Suprapubic skin (tissue), 4 donors: ENCODE measurements around the gene PPP1R15B. TPM values are rescaled to one million over a fixed set of nuclear protein-coding genes. Genes with fewer than 3 reads are reported as not detected.

Experiments used
- DNase-seq, 2 donors: peaks; one replicate each; pipeline ENCODE4 v3.0.0-alpha.2; 2019; ENCODE audit warnings: low spot score in 2 of 2
- H3K27ac ChIP-seq: fragments of 200-600 bp; sonication (generic); one replicate; pipeline ENCODE4 v1.5.1; 2019
- H3K27me3 ChIP-seq: fragments of 200-600 bp; sonication (generic); one replicate; pipeline ENCODE4 v1.5.1; 2019
- H3K36me3 ChIP-seq: fragments of 200-600 bp; sonication (generic); one replicate; pipeline ENCODE4 v1.5.1; 2019
- H3K4me1 ChIP-seq: fragments of 200-600 bp; sonication (generic); one replicate; pipeline ENCODE4 v1.5.1; 2019
- H3K4me3 ChIP-seq: fragments of 200-600 bp; sonication (generic); one replicate; pipeline ENCODE4 v1.5.1; 2019; ENCODE audit warnings: mild to moderate bottlenecking
- H3K9me3 ChIP-seq: fragments of 200-600 bp; sonication (generic); one replicate; pipeline ENCODE4 v1.5.1; 2019
- EP300 ChIP-seq: sonication (generic); formaldehyde crosslinking; IDR thresholded peaks from one replicate; pipeline ENCODE4 v1.6.1; 2017; ENCODE audit warnings: antibody characterized with exemption
- POLR2A ChIP-seq, 2 donors: fragments of 450-650 bp; IDR thresholded peaks; one replicate each; pipeline ENCODE4 v1.6.1; 2017; ENCODE audit warnings: antibody characterized with exemption in 2 of 2, mild to moderate bottlenecking in 2 of 2, moderate library complexity in 2 of 2
- POLR2AphosphoS5 ChIP-seq, 3 donors: sonication (generic); formaldehyde crosslinking; IDR thresholded peaks; one replicate each; pipeline ENCODE4 v1.6.1; 2017; ENCODE audit warnings: antibody characterized with exemption in 3 of 3
- WGBS: methylation state at CpG from one replicate; pipeline ENCODE4 v1.1.5; 2018; 5-methylcytosine and 5-hydroxymethylcytosine counted together
- total RNA-seq, 4 donors: library from RNA; depleted of rRNA; stranded (reverse); fragments of >200 nt; gene quantifications; one replicate each; pipeline ENCODE4 v1.1.0, GENCODE V29; 2016
- TF ChIP-seq, protein P1 (sequence below), 2 donors: fragments of 200-600 bp in 1 of 2; fragments of 450-650 bp in 1 of 2; sonication (generic) in 1 of 2; IDR thresholded peaks; one replicate each; pipeline ENCODE4 v1.5.1; 2016 to 2019; ENCODE audit warnings: antibody characterized with exemption in 2 of 2, mild to moderate bottlenecking in 1 of 2, moderate library complexity in 1 of 2

Gene PPP1R15B
- total RNA-seq, 4 donors from 2014 or later, result 51.2 to 66.4 (median 56.7) TPM

DNA sequence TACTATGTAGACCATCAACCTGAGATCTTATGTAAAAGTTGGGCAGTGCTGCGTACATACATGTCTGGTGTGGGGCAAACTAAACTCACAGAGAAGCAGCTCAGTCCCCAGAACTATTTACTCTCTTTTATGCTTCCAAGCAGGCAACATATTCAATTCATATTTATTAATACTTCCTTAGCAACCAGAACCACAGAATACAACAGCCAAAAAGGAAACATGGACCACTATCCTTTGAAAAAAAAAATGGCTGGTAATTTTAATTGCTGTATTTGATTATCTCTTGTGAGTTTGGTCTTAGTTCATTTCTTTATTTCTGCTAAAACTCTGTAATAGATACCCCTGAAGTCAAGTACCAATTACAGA is 1.5 kb upstream of the PPP1R15B start:
- TF ChIP-seq, protein P1, sequence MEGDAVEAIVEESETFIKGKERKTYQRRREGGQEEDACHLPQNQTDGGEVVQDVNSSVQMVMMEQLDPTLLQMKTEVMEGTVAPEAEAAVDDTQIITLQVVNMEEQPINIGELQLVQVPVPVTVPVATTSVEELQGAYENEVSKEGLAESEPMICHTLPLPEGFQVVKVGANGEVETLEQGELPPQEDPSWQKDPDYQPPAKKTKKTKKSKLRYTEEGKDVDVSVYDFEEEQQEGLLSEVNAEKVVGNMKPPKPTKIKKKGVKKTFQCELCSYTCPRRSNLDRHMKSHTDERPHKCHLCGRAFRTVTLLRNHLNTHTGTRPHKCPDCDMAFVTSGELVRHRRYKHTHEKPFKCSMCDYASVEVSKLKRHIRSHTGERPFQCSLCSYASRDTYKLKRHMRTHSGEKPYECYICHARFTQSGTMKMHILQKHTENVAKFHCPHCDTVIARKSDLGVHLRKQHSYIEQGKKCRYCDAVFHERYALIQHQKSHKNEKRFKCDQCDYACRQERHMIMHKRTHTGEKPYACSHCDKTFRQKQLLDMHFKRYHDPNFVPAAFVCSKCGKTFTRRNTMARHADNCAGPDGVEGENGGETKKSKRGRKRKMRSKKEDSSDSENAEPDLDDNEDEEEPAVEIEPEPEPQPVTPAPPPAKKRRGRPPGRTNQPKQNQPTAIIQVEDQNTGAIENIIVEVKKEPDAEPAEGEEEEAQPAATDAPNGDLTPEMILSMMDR (IDR thresholded peaks at IDR 0.05), result no peak
- TF ChIP-seq POLR2AphosphoS5 (IDR thresholded peaks at IDR 0.05) (no peak), POLR2A (IDR thresholded peaks at IDR 0.05) (no peak), EP300 (no peak)
- H3K9me3 ChIP-seq, result no peaks in the 10 kb centered on the region
- DNase-seq, result no peak
- peaks cover 38% of the 10 kb centered on the region for H3K4me1 ChIP-seq
- WGBS, result 78% methylated on average over 1 of the region's 1 CpG
- H3K27me3 ChIP-seq, result no peaks in the 10 kb centered on the region
- no peak overlapping the region for H3K4me3 ChIP-seq
- no peaks in the 10 kb centered on the region for H3K36me3 ChIP-seq
- H3K27ac ChIP-seq, result peak overlapping the region; percentile 15

DNA sequence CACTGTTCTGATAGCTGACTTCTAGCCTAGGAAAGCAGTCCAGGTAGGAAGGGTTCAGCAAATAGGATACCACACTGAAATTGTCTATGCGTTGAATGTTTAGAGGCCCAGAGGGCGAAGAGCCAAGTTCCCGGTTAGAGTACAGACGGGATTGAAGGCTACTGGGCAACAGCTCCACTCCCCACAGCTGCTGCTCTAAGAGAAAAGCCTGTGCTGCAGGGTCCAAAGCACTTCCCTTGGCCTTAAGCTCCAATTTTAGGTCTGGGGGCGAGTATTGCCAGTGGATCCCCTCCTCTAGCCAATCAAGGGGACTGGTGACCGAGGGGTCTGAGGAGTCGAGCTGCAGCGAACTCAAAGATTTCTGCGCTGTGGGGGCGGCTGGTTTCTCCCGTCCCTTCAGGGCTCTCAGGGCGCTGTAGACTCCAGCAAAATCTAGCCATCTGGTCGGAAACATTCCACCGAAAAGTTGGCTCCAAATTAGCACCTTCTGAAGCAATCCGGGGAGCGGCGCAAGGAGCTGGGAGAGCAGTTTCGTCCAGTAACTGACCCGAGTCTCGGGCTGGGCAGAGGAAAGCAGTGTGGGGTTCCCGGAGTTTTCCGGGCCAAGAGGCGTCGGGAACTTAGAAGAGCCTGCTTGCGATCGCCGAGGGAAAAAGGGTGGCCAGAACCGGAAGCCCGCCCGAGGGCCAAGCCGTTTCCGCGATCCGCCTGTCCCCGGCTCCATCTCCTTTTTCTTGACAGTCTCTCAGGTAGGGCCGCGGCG is 748 bp downstream of the PPP1R15B start:
- under 1% methylated on average over 33 of the region's 38 CpGs for WGBS

DNA sequence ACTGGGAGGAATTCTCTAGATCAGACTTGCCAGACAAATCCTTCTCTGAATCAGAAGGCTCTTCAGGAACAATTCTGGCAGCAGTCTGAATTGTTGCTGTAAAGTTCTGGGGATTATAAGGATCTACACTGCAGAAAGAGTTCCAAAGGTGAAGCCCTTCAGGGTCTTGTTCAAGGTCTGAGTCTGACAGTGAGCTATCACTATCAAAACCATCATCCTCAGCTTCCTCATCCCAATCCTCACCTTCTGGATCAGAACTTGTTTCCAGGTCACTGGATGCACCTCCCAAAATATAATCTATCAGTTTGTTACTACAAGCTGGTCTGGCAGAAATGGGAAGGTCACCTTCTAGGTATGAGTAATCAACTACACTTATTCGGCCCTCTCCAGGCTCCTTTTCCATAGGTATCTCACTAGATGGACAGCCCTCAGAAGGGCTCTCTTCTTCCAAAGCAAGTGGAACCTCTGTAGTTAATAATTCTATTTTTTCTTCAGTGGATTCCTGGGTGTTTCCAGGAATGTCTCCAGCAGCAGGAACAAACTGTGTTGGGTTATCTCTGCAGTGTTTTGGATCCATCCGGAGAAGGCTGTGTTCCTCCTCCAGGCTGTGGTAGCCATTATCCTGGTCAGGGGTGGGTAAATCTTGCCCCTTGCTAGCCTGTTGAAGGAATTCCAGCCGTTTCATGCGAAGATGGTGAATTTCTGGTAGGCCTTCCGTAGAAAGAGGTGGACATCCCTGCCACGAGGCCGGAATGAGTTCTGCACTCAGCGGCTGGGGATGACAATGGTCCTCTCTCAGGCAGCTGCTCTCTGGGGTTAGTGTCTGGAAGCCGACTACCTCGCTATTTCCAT is 1.6 kb downstream of the PPP1R15B start:
- TF ChIP-seq, protein P1 (IDR thresholded peaks at IDR 0.05), result no peak
- TF ChIP-seq POLR2AphosphoS5 (IDR thresholded peaks at IDR 0.05), result no peak
- Histone ChIP-seq H3K4me1 (peaks cover 42% of the 10 kb centered on the region), H3K27me3 (no peaks in the 10 kb centered on the region), H3K9me3 (no peaks in the 10 kb centered on the region), H3K36me3 (peaks cover under 1% of the 10 kb centered on the region), H3K27ac (peak overlapping the region; percentile 98), H3K4me3 (peak overlapping the region; percentile 70)
- WGBS, result 0% methylated on average over 6 of the region's 10 CpGs
- DNase-seq, result no peak

More for the DNA sequence above, 748 bp downstream of the PPP1R15B start:
- TF ChIP-seq POLR2AphosphoS5 (IDR thresholded peaks at IDR 0.05) (no peak), POLR2A (IDR thresholded peaks at IDR 0.05) (peak in 1 of 2 donors; percentile 27)
- TF ChIP-seq, protein P1 (IDR thresholded peaks at IDR 0.05), result no peak
- H3K36me3 ChIP-seq, result no peaks in the 10 kb centered on the region
- no peaks in the 10 kb centered on the region for H3K9me3 ChIP-seq
- H3K27me3 ChIP-seq, result no peaks in the 10 kb centered on the region
- H3K4me1 ChIP-seq, result peaks cover 35% of the 10 kb centered on the region
- H3K4me3 ChIP-seq, result peak overlapping the region; percentile 70
- peak overlapping the region; percentile 98 for H3K27ac ChIP-seq
- peak; percentile 86 to 88 for DNase-seq

DNA sequence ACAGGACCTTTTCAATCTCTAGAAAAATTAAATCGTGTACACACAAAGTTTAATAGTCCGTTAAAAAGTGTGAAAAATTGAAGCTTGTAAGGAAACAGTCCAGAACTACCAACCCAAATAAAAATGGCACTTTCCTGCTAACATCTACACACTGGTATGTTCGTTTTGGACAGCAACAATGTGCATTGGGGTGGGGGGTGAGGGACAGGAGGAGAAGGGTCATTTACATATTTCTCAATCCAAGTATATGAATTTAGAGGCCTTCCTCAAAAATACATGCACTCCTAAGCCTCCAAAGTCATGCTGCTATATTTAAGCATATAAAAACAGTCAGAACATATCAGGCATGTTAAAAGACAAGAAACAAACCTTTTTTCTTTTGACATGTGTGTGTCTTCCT is 2.5 kb downstream of the PPP1R15B start:
- TF ChIP-seq POLR2A (IDR thresholded peaks at IDR 0.05), result no peak
- TF ChIP-seq, protein P1 (IDR thresholded peaks at IDR 0.05), result no peak
- TF ChIP-seq EP300, result no peak
- TF ChIP-seq POLR2AphosphoS5 (IDR thresholded peaks at IDR 0.05), result no peak
- H3K9me3 ChIP-seq, result no peaks in the 10 kb centered on the region
- H3K4me1 ChIP-seq, result peaks cover 45% of the 10 kb centered on the region
- H3K36me3 ChIP-seq, result peaks cover 10% of the 10 kb centered on the region
- H3K27me3 ChIP-seq, result no peaks in the 10 kb centered on the region
- peak overlapping the region; percentile 70 for H3K4me3 ChIP-seq
- no peak overlapping the region for H3K27ac ChIP-seq
- 0% methylated on average over 3 of the region's 3 CpGs for WGBS
- DNase-seq, result no peak

DNA sequence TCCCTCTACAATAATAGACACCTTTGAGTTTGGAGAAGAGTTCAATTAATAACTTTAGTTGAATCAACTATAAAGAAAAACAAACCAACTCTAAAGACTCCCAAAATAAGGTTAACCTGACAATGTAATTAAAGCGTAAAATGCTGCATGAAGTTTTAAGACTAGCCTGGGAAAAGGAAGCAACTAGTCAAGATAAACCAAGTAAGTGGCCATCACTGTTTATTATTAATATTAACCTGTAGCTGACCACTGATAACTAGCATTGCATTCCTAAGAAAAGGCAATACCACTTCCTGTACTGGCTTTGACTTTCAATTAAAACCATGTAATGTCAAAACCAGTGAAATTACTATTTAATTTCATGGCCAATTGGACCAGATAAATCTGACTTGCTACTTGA is 3.0 kb downstream of the PPP1R15B start:
- H3K4me3 ChIP-seq, result peak overlapping the region; percentile 70
- DNase-seq, result no peak
- peaks cover 45% of the 10 kb centered on the region for H3K4me1 ChIP-seq
- 8% methylated on average over 1 of the region's 1 CpG for WGBS
- H3K36me3 ChIP-seq, result peaks cover 15% of the 10 kb centered on the region
- H3K27ac ChIP-seq, result no peak overlapping the region
- H3K9me3 ChIP-seq, result no peaks in the 10 kb centered on the region
- TF ChIP-seq, protein P1 (IDR thresholded peaks at IDR 0.05), result no peak
- TF ChIP-seq EP300 (no peak), POLR2AphosphoS5 (IDR thresholded peaks at IDR 0.05) (no peak), POLR2A (IDR thresholded peaks at IDR 0.05) (no peak)
- H3K27me3 ChIP-seq, result no peaks in the 10 kb centered on the region
